HG02763 (cell line): ENCODE results near the gene TENM4.

Experiments
- ATAC-seq: cut with Tn5 transposase; IDR thresholded peaks from one replicate; pipeline ENCODE4 v1.9.1; 2021; ENCODE audit warnings: mild to moderate bottlenecking, moderate library complexity; ENCODE audit not compliant: unreplicated experiment

The TENM4 gene

DNA sequence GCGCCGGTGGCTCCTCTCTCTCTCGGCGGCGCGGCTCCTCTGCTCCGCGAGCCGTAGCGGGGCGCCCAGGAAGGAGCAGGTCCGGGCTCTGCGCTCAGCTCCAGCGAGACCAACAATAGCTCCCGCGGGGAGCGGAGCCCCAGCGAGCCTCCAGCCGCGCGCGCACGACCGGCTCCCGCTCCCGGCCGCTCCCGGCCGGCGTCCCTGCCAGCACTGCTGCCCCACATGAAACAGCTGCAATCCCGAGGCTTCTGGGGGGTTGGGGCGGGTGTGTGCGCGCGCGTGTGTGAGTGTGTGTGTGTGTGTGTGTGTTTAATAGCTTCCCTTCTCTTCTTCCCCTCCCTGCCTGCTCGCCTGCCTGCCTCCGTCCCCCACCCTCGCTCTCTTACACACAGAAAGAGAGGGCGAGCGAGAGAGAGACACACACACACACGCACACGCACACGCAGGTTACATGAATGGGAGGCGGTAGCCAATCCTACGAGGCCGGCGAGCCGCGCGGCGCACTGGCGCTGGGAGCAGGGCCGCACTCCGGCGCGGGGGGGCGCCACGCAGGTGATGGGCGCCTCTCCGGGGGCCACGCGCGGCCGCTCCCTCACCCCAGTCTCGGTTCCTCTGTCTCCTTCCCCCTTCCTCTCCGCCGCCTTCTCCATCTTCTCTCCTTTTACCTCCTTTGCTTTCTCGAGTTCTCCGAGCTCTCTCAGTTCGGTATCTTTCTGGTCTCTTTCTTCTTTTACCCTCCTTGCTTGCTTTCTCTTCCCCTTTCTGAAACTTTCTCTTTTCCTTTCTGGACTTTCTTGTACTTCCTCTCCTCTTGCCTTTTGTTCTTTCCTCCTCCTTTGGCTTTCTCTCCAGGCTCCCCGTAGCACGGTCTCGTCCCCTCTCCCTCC, at the start of gene TENM4:
Gene TENM4, minus strand, starts transcription at position 460 of the 890 bp plus-strand sequence. CDS start 371,086 bp downstream, outside the sequence.
- no peak for ATAC-seq

DNA sequence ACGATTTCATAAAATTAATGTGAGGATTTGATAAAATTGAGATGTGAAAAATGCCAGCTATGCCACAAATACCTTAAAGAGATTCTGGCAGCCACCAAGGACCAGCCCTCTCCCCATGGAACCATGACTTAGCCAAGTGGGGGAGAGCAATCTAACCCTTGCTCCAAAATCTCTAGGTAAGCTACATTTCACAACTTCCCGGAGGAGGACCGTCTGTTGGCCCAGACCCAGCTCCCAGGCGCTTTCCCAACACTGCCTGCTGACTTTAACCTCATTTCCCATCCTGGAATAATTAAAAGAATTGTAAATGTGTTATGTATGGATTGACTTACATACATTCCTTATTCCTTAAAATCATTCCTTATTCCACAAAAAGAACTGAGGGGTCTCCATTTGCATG, 47.5 kb upstream of the TENM4 start:
- ATAC-seq, result no peak

DNA sequence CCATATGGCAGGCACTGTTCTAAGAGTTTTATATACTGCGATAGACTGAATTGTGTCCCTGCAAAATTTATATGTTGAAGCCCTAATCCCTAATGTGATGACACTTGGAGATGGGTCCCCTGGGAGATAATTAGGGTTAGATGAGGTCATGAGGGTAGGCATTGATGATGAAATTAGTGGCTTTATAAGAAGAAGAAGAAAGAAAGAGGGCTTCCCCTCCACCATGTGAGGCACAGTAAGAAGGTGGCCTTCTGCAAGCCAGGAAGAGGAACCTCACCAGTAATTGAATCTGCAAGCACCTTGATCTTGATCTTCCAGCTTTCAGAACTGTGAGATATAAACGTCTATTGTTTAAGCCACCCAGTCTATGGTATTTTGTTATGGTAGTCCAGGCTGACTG, 46.6 kb upstream of the TENM4 start:
- no peak for ATAC-seq

DNA sequence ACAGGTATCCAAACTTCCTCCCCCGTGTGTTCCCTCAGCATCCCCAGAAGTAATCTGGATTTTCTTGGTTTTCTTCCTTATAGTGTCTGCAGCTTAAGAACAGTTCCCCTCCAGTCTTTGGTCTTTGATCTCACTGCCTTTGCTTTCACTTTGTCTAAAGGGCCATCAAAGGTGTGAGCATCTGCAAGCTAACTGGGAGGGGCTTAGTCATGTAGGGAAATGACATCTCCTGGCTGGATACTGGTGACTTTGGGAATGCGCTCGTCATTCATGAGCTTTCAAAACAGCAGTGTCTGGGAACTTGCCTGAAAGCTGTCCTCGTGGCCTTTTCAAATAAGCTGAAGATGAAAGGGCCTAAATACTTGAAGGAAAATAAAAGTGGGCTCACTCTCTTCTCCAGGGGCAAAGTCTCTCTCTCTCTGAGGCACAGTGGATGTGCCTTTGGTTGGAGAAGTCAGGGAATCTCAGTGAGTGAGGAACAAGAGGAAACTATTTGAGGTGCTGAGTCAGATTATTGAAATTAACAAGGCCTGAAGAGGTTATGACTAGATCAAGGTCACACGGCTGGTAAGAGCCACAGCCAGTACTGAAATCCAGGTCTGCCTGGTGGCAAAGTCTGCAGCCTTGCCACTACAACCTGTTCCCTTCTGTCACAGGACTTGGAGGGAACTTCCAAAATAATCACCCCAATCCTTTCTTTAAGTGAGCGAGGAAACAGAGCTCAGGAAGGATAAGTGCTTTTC, 45.6 kb upstream of the TENM4 start:
- no peak for ATAC-seq

DNA sequence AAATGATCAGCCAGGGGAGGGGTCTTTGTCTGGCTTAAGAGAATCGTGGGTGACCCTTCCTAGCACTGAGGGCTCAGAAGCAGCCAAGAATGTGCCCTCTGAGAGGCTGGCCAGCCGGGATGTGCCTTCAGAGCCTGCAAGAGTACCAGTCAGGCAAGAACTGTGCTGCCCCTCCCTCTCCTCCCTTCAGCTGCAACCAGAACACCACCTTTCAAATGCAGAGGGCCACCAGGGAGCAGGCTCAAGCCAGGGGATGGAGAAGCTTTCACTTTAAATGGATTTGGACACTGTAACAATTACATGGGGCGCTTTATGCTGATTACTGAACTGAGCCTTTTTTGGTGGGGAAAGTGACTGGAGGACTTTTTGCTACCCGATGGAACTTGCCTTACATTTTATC, 44.9 kb upstream of the TENM4 start:
- no peak for ATAC-seq

DNA sequence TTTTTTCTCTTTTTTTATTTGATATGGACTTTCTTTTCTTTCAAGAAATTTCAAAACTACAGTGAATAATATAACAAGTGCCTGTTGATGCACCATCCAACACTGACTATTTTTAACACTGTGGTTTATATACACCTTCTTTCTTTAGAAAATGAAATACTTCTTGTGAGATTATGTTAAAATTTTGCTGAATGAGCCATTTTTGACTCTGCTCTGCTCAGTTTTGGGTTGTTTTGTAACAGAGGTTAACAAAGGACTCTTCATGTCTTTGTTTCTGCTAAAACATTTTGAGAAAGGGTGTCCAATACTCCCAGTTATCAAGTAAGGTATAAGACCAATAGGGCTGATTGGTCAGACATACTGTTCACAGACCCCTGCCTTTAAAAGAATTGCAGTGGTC, 44.0 kb upstream of the TENM4 start:
- no peak for ATAC-seq

DNA sequence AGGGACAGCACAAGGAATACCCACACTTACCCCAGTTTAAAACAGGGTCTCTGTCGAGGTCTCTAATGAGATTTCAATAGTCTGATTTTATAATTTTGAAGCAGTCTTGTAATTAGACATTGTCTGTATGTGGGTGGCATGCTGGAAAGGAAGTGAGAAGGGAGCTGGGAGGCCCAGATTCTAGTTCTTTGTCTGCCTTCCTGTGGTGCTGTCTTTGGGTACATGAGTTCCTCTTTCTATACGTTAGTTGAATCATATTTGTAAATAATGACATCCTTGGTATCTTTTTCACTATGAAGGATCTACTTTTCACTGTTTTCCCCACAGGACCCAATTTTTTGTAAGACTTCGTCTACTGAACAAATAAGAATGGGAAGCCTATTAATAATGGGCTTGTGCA, 42.0 kb upstream of the TENM4 start:
- peak; percentile 79 for ATAC-seq

DNA sequence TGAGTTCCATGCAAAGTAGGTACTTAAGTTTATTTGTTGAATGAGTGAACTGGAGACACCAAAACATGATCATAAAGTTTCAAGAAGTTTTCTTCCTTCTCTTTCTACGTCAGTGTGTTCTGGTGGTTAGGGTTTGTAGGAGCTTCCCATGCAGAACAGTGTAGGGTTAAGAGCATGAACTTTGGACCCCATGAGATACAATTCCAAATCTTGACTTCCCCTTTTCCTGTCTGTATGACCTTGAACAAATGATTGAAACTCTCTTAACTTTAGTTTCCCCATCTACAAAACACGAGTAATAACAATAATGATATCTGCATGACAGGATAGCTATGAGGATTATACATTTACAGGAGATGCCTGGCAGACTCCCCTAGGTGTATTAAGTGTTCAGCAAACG, 41.0 kb upstream of the TENM4 start:
- ATAC-seq, result peak; percentile 49

DNA sequence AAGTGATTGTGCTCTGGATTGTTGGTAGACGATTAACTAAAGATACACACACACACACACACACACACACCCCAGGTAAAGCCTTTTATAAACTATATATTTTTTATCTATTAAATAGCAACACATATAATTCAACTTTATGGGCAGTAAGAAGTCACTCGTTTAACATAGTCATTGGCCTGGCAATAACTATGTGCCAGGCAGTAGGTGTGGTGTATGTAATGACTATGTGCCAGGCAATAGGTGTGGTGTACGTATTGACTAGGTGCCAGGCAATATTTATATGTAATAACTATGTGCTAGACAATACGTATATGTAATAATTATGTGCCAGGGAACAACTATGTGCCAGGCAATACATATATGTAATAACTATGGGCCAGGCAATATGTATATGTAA, 40.0 kb upstream of the TENM4 start:
- ATAC-seq, result no peak

DNA sequence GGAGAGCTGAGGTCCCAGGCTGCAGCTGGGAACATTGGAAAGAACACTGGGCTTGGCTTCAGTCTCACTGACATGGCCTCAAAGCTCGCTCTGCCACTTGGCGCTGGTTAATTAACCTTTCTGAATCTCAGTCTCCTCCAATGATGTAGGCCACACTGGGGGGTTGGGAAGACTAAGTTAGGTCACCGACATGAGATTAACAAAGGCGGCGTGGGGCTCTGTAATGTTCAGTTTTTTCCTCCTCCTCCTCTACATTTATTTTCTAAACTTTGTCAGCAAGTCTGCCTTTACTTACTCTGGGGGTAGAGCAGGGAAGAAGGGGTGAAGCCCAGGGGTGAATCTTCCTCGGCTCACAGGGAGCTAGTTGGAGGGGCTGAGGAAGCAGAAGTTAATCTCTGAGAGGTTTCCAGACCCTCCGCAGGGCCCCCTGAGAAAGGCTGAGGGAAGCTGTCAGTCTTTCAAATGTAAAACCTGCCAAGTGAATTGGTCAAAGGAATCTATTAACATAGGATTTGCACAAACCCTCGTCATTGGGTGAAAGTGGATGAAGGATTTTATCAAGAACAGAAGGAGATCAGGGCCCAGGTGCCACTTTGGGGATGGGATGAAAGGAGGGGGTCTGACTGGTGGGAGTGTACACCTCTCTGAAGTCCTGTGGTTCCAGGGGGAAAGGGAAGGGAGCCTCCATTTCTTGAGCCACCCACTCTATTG, 32.1 kb upstream of the TENM4 start:
- ATAC-seq, result no peak

DNA sequence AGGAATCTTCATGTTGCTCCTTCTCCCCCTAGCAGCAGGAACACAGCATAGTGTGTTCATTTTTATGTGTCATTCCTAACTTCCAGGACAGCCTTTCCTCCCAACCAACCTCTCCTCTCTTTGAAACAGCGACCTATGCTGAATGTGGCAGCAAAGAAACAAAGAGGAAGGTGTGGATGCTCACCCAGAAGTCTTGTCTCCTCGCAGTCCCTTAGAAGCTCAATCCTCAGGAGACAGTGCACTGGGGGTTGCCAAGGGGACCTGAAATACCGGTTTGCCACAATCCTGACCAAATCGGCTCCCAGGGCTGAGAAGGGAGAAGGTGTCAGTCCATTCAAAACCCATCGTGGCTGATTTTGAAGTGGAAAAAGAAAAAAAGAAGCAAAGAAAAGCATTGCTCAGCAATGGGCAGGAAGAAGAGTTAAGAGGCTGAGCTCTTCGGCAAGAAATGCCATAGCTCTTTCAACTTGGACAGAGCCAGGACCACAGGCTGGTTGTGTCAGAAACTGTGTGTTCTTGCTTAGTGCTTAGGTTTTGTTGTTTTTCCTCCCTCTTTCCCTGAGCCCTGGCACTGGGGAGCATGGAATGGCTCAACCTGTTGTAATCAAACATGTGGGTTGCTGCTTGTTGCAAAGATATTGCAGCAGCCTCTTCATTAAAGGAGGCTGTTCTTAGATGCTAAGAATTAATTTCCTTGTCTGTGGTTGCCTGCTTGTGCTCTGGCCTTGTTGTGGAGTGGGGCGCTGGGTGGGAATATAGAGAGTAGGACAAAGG, 30.4 kb upstream of the TENM4 start:
- ATAC-seq, result no peak

DNA sequence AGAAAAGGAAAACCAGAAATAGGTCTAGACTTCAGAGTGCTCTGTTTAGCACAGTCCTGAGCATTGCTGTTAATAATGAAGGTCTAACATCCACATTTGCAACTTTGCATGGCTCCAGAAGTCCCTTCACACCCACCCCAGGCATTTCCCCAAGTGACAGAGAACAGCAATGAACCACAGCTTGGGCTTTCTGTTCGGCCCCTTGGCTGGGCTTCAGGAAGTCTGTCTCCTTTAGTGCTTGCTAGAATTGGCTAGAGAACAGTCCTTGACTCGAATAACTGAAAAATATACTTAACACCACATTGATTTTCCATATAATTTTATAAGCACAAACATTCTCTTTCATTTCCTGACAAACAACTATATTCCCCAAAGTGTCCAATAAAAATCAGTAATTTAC, 29.3 kb upstream of the TENM4 start:
- ATAC-seq, result no peak

DNA sequence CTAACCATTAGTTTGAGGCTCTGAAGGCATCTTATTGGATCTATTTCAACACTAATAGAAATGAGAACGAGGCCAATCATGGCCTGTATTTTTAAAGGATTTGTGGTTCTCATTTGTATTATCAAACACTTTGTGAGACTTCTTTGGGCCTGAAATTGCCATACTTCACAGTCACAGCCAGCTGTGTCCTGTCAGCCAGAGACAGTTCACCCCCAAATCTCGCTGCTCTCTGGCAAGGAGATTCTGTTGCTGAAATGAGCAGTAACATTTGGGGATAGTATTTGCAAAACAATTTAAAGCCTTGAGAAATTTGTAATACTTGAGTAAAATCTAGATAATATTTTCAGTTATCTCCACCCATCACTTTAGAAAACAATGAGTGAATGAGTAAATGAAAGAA, 26.9 kb upstream of the TENM4 start:
- no peak for ATAC-seq

DNA sequence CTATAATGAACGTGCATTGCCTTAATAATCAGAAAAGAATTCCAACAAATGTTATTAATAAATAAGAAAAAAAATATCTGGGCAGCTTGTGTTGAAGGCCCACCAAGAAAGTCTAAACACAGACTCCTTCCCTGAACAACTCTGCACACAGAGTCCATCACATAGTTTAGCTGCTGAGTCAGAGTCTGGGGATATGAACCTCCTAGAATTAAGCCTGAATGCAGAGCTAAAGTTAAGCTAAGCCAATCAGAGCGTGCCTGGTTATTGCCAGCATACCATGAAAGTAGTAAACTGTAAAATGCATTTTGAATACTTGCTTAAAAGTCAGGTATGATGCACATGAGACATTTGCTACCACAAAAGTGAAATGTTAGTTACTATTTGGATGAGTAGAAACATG, 25.6 kb upstream of the TENM4 start:
- no peak for ATAC-seq

DNA sequence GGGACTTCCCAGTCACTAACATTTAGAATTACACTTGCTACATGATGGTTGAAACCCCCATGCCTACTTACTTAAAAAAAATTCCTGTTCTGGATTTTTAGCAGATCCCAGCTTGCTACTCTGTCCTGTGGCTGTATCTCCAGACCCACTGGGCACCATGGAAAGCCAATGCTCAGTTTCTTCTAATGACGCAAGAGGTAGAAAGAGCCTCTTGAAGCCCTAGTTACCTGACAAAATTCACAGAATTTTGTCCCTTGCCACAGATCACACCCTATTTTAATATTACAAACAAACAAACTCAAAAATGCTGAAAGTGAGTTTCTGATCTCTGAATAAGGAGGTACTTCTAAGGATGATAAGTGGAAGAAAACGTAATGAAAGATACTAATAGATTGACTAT, 24.3 kb upstream of the TENM4 start:
- ATAC-seq, result no peak

DNA sequence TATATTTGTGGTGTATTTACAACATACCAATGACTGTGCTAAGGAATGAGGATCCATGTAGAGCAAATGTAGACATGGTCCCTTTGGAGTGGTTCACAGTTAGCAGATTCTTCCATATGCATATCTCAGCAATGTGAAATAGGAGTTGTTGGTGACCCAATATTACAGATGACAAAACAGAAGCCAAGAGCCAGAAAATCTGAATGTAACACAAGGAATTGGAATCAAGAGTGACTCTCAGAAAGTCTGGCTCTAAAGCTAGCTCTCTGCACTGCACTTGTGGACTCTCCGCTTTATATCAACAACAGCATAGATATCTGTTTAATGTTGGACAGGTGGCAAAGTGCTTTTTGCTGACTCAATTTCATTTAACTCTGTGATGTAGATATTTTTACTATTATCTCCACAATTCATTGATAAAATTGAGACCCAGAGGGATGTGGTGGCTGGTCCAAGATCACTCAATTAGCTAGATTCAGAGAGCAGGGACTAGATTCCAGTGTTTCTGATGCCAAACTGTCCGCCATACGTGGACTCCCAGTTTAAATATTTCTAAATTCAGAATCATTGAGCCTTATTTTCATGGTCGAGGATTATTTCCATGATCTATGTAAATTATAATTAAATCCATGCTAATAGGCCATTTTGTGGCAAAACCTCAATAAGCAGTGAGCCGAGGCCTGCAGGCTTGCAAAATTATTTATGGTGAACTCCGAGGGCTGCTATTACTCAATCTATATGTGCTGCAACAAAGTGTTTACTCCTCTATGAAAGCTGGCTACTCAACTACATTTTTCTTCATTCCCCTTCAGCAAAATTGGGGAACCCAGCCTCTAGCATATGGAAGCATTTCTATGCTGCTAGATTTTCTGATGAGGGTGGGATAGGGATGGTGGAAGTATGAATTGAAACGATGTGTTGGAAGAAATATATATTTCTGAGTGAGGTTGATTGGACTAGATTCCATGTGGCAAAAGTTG, 21.1 kb upstream of the TENM4 start:
- no peak for ATAC-seq

DNA sequence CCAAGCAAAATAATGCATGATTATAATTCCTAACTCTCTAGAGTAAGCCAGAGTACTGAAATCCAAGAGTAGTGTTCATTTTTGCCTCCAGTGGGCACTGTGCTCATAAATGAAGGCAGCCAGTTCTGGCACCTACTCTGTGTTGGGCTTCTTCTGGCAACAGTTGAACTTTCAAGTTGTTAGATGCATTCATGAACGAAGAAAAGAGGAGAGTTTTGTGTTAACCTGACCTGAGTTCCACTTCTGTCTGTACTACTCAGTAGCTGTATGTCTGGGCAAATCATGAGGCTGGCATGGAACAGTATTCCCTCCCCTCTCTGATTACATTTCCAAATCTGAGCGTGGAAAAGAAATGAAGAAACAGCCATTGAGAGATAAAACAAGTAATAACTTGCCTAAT, 20.3 kb upstream of the TENM4 start:
- no peak for ATAC-seq

DNA sequence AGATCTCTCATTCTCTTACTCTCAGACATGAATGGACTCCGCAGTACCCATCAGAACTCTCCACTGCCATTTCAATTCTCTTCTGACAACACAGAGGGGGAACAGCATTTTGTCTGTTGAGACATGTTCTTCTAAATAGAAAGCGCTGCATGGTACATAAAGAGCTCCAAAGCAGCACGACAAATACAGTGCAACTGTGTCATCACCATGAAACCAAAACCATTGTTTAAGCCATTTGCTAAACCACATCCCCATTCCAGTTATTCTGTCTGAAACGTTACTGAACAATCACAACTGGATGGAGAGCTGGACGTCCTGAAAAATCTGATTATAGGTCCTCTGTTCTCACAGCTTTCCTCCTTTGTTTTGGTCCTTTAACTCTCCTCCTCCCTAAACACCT, 17.9 kb upstream of the TENM4 start:
- no peak for ATAC-seq

DNA sequence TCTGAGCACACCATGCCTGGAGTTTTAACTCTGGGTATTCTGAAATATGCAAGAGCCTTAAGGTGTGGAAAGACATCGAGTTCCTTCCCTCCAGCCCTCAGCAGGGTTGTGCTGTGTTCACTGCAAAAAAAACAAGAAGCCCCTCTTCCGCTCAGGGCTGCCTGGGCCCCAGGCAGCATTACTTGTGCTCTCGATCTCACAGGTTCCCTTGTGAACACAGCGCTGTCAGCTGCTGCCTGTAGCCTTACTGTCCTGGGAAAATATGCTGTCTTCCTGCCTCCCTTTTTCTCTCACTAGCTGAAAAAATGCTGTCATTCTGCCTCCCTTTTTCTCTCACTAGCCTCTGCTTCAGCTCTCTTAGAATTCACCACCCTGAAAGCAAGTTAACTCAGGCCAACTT, 15.7 kb upstream of the TENM4 start:
- ATAC-seq, result no peak

DNA sequence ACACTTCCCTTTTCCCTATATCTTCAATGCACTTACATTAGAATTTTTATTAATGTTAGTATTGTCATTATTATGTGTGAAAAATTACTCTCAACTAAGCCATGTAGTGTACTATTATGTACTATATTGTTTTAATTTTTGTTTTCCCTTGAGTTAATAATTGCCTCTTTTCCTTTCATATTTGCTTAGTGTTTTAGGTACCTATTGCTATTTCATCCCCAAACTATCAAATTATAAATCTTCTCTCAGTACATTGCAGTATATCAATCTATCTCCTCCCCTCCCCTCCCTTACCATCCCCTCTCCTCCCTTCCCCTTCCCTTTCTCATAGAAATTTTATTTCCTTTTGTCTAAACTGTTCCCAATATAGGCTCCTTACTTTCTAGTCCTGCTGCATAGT, 12.8 kb upstream of the TENM4 start:
- ATAC-seq, result no peak
